AG10803 (cell line): ENCODE measurements around the gene MRRF.
"Not testable (repeated sequence)": the region's sequence is repeated elsewhere in the genome, so short reads cannot be mapped to it uniquely, and the experiment has no call there.

Experiments
- DNase-seq: peaks from one replicate; pipeline ENCODE4 v3.0.0; 2010; ENCODE audit warnings: low read depth
- H3K4me3 ChIP-seq: 2 replicates; pipeline ENCODE4 v1.5.1; 2011; ENCODE audit warnings: mild to moderate bottlenecking, low read length, control low read depth
- CTCF ChIP-seq: conservative IDR thresholded peaks from 2 replicates; pipeline ENCODE4 v1.5.1; 2011; ENCODE audit warnings: mild to moderate bottlenecking, low read length, control low read depth, inconsistent platforms

MRRF gene

GRCh38 chr9:122318284-122318683 is 53.6 kb downstream of the MRRF start:
- TF ChIP-seq CTCF: no peak

GRCh38 chr9:122320413-122320881 is 55.8 kb downstream of the MRRF start:
- no peak for DNase-seq
- H3K4me3 ChIP-seq: no peak overlapping the region
- no peak for TF ChIP-seq CTCF

More at GRCh38 chr9:122318284-122318683, 53.6 kb downstream of the MRRF start:
- H3K4me3 ChIP-seq: no peak overlapping the region
- DNase-seq: peak; percentile 31

DNA sequence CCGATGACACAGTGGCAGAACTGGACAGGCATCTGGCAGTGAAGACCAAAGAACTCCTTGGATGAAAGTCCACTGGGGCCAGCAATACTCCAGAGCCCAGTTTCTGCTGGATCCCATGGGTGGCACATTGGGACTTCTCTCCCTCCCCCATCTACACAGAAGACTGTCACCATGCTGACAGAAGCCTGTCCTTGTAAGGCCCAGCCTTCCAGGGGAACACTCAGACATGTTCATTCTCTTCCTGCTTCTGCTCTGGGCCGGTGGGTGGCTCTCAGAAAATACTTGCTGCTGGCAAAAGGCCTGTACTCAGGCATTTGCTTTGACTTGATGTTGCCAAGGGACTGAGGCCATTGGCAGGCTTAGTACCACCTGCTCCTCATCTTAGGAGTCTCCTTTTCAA is 57.9 kb downstream of the MRRF start:
- TF ChIP-seq CTCF: no peak
- H3K4me3 ChIP-seq: no peak overlapping the region
- DNase-seq: no peak

GRCh38 chr9:122324665-122325064 is 60.0 kb downstream of the MRRF start:
- not testable (repeated sequence) for H3K4me3 ChIP-seq

DNA sequence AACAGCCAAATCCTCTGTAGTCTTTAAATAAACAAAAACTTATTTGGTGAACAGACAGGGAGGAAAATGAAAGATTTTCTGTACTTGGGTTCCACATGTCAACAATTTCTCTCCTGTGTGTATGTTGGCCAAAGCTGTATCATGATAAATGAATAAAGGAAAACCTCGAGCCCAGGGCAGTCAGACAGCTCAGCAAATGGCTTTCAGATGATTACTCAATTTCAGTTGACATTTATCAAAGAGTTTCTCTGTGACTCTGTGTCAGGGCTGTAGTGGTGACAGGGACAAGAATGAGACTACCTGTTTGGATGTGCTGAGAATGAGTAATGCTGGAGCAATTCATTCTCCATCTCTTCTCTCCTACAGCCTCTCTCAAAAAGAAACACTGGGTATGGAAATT is 60.4 kb downstream of the MRRF start:
- TF ChIP-seq CTCF: no peak
- peak; percentile 12 for DNase-seq
- H3K4me3 ChIP-seq: no peak overlapping the region

More at GRCh38 chr9:122324665-122325064, 60.0 kb downstream of the MRRF start:
- DNase-seq: not testable (repeated sequence)

DNA sequence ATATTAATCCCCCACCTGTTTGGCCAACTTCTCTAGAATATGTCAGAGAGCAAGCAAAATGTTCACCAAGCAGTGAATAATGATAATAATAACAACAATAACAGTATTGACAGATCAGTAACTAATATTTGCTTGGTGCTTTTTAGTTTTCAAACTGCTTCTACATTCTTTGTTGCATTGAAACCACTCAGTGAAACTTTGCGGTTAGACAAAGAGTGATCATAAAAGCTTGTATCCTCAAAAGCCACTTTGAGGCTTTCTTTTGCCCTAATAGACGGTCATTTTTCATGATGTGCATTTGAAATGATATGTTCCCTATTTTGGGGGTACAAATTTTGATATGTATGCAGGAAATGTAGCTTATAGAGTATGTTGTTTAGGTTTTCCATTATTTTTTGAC is 62.5 kb downstream of the MRRF start:
- TF ChIP-seq CTCF: no peak
- H3K4me3 ChIP-seq: no peak overlapping the region
- DNase-seq: no peak

DNA sequence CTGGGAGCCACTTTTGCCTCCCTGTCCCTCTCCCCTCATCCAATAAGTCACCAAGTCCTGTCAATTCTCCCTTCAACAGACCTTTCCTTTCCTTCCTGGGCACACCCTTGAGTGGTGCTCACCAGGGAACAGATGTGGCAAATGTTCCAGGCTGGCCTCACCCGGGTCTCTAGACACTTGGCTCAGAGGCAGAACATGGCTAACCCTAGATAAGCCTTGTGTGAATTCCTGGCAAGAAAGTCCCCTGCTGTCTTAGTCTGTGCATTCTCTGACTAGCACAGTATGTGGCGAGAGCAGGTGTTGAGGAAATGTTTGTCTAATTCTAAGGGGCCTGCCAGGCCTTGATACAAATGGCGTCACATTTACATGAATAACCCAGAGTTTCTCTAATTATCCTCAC is 64.9 kb downstream of the MRRF start:
- DNase-seq: no peak
- no peak overlapping the region for H3K4me3 ChIP-seq
- no peak for TF ChIP-seq CTCF

GRCh38 chr9:122330466-122330865 is 65.8 kb downstream of the MRRF start:
- H3K4me3 ChIP-seq, DNase-seq: not testable (repeated sequence)
